A673 (cell line): ENCODE results near the gene TRIM38. TPM values are rescaled to one million over a fixed set of nuclear protein-coding genes. Genes with fewer than 3 reads are reported as not detected.

Experiments used
- BruUV-seq: library from RNA; stranded (reverse); fragments of 400-500 nt; replicated peaks from 2 replicates; lab custom pipeline; 2021; lab: Mats Ljungman, UMichigan
- CTCF ChIA-PET: fragments of 300-600 bp; sonication (Branson Sonifier 250); formaldehyde crosslinking; loops from one replicate; lab custom pipeline; 2022; ENCODE audit warnings: antibody characterized with exemption; lab: Charles Lee
- POLR2A ChIA-PET: fragments of 300-600 bp; sonication (Branson Sonifier 250); formaldehyde crosslinking; loops from one replicate; lab custom pipeline; 2022; ENCODE audit warnings: antibody characterized with exemption; ENCODE audit not compliant: low non-redundant PET; lab: Charles Lee
- DNase-seq: peaks from one replicate; pipeline ENCODE4 v3.0.0-alpha.2; 2015; ENCODE audit warnings: low spot score
- H3K27ac ChIP-seq: fragments of 200-600 bp; sonication (generic); 2 replicates; pipeline ENCODE4 v1.5.1; 2016; ENCODE audit warnings: mixed run types, low read depth, mild to moderate bottlenecking, mixed read lengths, antibody characterized with exemption, low read length; ENCODE audit not compliant: poor library complexity, severe bottlenecking
- H3K27me3 ChIP-seq: fragments of 200-600 bp; sonication (generic); replicated peaks from 2 replicates; pipeline ENCODE4 v1.6.1; 2017; ENCODE audit warnings: mixed run types, low read depth, mild to moderate bottlenecking, mixed read lengths, antibody characterized with exemption, low read length; ENCODE audit not compliant: insufficient read depth, poor library complexity
- H3K36me3 ChIP-seq: fragments of 200-600 bp; sonication (generic); 2 replicates; pipeline ENCODE4 v1.6.1; 2016; ENCODE audit warnings: mixed run types, mild to moderate bottlenecking, mixed read lengths, antibody characterized with exemption, low read length; ENCODE audit not compliant: insufficient read depth, poor library complexity, severe bottlenecking
- H3K4me1 ChIP-seq: fragments of 200-600 bp; sonication (generic); 2 replicates; pipeline ENCODE4 v1.6.1; 2017; ENCODE audit warnings: mixed run types, mild to moderate bottlenecking, mixed read lengths, antibody characterized with exemption, low read length; ENCODE audit not compliant: insufficient read depth, poor library complexity, severe bottlenecking
- H3K4me3 ChIP-seq: fragments of 200-600 bp; sonication (generic); 2 replicates; pipeline ENCODE4 v1.5.1; 2016; ENCODE audit warnings: low read depth, mixed run types, mild to moderate bottlenecking, mixed read lengths, low read length; ENCODE audit not compliant: poor library complexity, severe bottlenecking
- H3K9me3 ChIP-seq: fragments of 200-600 bp; sonication (generic); 2 replicates; pipeline ENCODE4 v1.6.1; 2016; ENCODE audit warnings: mixed run types, low read depth, mild to moderate bottlenecking, mixed read lengths, antibody characterized with exemption, low read length; ENCODE audit not compliant: poor library complexity, severe bottlenecking
- CTCF ChIP-seq: fragments of 300-800, 200-600 bp; sonication (generic); conservative IDR thresholded peaks from 2 replicates; pipeline ENCODE4 v1.5.1; 2017; ENCODE audit warnings: low read depth, mild to moderate bottlenecking, antibody characterized with exemption, low read length, moderate library complexity, mixed read lengths
- EZH2 ChIP-seq: fragments of 200-600 bp; sonication (generic); IDR thresholded peaks from 2 replicates; pipeline ENCODE4 v1.6.1; 2017; ENCODE audit warnings: borderline replicate concordance, low read depth, mild to moderate bottlenecking, mixed read lengths, antibody characterized with exemption, low read length; ENCODE audit not compliant: poor library complexity, severe bottlenecking
- intact Hi-C: fragments of 100-400 bp; cut with micrococcal nuclease; formaldehyde crosslinking; loops from one replicate; pipeline ENCODE4 v1.10.0; 2022; ENCODE audit not compliant: unreplicated experiment
- total RNA-seq: library from RNA; stranded (reverse); gene quantifications from 2 replicates; pipeline ENCODE4 v1.2.3, GENCODE V29; 2021

TRIM38 gene
- total RNA-seq, 1 experiment from 2014 or later, result 9.7 TPM

- Histone ChIP-seq H3K27me3 (no peaks in the 10 kb centered on the region), H3K4me3 (no peak overlapping the region), H3K36me3 (no peaks in the 10 kb centered on the region), H3K27ac (peak overlapping the region; percentile 82), H3K9me3 (no peaks in the 10 kb centered on the region), H3K4me1 (peaks cover 28% of the 10 kb centered on the region)
- no peak for TF ChIP-seq EZH2
- no peak for TF ChIP-seq CTCF
- CTCF ChIA-PET, result no interaction called here
- no peak for DNase-seq
- intact Hi-C loops, result loop anchor here (10.0 kb wide), 2 partner anchors 177 to 1107 kb away; a partner anchor contains a TSS
- POLR2A ChIA-PET, result interaction anchor here (0.7 kb wide), 1 partner anchor 15 kb away, joined by 3 read pairs; a partner anchor contains a TSS
- no TSS peak for BruUV-seq
Observed at GRCh38 chr6:26028212-26028745, 65.7 kb downstream of the TRIM38 start.

- intact Hi-C loops, result loop anchor here (10.0 kb wide), 2 partner anchors 176 to 1106 kb away; a partner anchor contains a TSS
- BruUV-seq, result no TSS peak
- ChIA-PET POLR2A (no interaction called here), CTCF (no interaction called here)
- Histone ChIP-seq H3K27me3 (no peaks in the 10 kb centered on the region), H3K9me3 (no peaks in the 10 kb centered on the region), H3K4me1 (peaks cover 28% of the 10 kb centered on the region), H3K4me3 (no peak overlapping the region), H3K36me3 (no peaks in the 10 kb centered on the region), H3K27ac (peak overlapping the region; percentile 82)
- DNase-seq, result peak; percentile 26
- TF ChIP-seq CTCF (no peak), EZH2 (no peak)
Observed at GRCh38 chr6:26028746-26029569, 66.4 kb downstream of the TRIM38 start.

- CTCF ChIA-PET, result no interaction called here
- Histone ChIP-seq H3K4me1 (peaks cover 28% of the 10 kb centered on the region), H3K4me3 (no peak overlapping the region), H3K9me3 (no peaks in the 10 kb centered on the region), H3K27me3 (no peaks in the 10 kb centered on the region), H3K36me3 (no peaks in the 10 kb centered on the region), H3K27ac (peak overlapping the region; percentile 82)
- no peak for DNase-seq
- BruUV-seq, result no TSS peak
- no peak for TF ChIP-seq CTCF
- TF ChIP-seq EZH2, result no peak
- POLR2A ChIA-PET, result interaction anchor here (0.6 kb wide), 1 partner anchor 8 kb away, joined by 3 read pairs; a partner anchor contains a TSS
- intact Hi-C loops, result loop anchor here (10.0 kb wide), 2 partner anchors 175 to 1105 kb away; a partner anchor contains a TSS
Observed at GRCh38 chr6:26029570-26029856, 66.9 kb downstream of the TRIM38 start.
